GM19452 (cell line): ENCODE results near the gene KCNQ1.

Source experiments
- ATAC-seq: cut with Tn5 transposase; IDR thresholded peaks from one replicate; pipeline ENCODE4 v1.9.1; 2021; ENCODE audit not compliant: unreplicated experiment

The KCNQ1 gene

DNA sequence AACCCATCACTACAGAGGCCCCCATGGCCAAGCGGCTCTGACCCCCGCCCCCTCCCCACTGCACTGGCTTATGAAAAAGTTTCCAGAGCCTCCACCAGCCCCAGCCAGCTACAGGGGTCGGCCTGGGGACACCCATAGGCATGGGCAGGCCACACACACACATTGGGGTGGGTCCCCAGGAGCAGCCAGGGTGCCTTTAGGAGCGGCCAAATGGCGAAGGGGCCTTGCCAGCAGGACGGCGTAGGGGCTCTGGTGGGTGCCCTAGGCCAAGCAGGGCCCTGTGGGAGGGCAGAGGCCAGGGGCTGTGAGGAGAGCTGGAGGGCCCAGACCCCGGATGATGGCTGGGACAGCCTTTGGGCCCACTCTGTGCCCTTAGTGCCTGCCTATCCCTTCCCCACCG lies 34.2 kb upstream of the KCNQ1 start:
- no peak for ATAC-seq

- ATAC-seq = no peak
These were observed 33.1 kb upstream of the KCNQ1 start for GRCh38 chr11:2411446-2412305.

GRCh38 chr11:2412323-2412722 lies 32.5 kb upstream of the KCNQ1 start:
- no peak for ATAC-seq

DNA sequence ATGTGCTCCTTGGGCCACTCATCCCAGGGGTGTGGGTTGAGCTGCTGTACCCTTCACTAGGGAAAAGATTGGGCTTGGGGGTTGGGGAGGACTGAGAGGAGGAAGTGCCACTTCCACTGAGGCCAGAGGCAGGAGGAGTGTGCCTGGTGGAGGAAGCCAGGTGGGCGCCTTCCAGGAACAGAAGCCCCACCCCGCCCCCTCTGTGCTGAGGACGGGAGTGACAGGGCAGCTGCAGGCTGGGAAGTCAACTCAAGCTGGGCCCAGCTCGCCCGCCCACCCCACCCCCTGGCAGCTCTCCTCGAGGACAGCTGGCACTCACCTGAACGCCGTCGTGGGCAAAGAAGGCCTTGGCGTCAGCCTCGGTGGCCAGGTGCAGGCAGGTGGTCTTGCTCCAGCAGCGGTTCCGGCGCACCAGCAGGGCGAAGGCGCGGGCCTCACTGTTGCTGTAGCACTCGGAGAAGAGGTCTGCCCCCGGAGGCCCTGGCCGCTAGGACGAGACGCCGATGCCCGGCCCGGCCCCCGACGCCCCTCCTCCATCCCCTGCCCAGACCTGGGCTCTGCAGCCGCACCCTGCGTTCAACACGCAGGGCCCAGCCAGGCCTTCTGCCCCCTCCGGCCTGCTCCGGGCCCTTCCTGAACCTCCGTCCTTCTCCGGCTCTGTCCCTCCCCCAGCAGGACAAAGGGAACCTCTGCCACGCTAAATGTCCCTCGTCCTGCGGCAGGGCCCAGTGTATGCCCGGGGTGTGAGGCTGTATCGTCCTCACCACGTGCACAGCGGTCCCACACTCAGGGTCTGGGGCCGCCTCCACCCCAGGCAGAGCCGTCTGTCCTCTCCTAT lies 30.8 kb upstream of the KCNQ1 start:
- no peak for ATAC-seq

DNA sequence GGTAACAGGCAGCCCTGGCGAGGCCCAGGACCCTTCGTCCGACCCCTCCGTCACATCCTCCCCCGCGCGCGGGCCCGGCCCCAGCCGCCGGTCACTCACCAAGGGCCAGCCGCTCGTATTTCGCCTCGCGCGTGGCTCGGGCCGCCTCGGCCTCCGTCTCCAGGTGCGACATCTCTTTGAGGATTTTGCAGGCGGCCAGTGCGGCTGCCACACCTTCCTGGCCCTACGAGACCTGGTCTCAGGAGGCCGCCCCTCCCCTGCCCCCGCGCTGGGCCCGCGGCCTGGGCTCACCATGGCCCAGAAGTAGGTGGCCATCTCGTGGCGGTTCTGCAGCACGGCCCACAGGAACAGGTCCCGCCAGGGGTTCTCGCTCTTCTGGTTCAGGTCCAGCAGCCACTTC lies 30.2 kb upstream of the KCNQ1 start:
- no peak for ATAC-seq

- ATAC-seq = no peak
These were observed 29.6 kb upstream of the KCNQ1 start for GRCh38 chr11:2415171-2415570.

DNA sequence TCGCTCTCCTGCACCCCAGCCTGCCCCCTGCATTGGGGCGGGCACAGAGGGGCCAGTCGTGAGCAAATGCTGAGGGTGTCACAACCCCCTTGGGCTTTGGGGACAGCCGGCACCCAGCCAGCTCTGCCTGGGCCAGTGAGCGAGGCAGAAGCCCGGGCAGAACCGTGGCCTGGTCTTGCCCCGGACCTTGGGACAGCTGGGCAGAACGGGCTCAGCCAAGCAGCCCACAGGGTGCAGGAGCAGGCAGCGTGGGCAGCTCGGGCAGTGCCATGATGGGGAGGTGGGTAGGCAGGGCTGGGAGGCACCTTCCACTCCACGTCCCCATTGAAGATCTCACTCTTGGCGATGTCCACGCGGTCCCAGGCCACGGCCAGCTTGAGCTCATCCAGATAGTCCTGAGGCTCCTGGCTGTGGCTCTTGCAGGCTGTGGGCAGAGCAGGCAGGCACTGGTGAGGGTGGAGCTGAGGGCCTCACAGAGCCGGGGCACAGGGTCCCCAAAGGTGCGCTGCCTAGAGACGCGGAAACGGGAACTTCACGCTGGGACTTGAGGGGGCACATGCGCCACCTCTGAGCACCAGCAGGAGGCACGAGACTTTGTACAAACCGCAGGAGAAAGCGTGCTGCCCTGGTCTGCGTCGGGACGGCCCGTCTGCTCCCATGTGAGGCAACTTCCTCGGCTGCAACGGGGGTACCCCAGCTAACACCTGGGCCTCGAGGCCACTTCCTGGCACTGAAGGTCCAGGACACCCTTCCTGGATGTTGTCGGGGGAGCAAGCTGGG lies 29.0 kb upstream of the KCNQ1 start:
- no peak for ATAC-seq

DNA sequence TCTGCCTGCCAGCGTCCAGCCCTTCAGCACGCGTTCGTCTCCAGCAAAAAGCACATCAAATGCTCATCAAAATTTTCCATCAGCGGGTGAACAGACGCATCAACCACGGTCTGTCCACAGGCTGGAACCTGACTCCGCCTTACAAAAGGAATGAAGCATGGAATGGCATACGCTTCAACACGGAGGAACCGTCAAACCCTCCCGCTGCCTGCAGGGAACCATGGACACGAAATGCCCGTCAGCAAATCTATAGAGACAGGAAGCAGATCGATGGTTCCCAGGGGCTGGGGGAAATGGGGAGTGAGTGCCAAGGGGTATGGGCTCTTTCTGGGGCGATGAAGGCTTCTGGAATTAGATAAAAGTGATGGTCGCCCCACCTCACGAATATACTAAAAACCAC lies 28.0 kb upstream of the KCNQ1 start:
- no peak for ATAC-seq

DNA sequence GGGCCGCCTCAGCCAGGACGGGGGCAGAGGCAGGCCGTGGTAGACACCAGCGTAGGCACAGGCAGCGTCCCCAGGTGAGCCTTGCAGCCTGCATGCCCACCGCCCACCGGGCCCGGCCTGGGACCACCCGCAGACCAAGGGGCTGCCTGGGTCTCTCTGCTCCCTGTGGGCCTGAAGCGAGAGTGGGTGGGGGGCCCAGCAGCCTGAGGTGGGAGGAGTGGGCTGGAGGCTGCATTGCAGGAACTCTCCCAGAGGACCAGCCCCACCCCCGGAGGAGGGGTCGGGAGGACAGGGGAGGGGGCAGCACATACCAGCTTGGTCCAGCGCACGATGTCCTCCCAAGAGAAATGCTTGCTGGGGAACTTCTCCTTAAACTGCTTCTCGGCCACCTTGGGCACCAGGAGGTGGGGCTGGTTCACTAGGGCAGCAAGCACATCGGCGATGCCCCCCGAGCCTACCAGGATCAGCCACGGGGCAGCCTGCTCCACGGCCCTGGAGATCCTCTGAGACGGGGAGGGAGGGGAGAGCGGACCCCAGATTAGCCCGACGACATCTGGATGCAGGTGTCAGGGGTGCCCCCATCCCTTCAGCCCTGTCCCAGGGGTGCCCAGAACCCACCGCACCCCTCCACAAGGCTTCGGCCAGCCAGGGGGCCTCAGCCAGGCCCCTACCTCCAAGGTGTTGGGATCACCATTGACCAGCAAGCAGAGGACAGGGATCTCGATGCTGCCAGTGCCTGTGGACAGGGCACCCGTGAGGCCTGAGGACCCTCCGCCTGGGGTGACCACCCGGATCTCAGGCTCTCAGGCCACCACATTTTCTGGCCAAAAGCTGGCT lies 26.7 kb upstream of the KCNQ1 start:
- no peak for ATAC-seq

GRCh38 chr11:2418693-2419360 lies 26.0 kb upstream of the KCNQ1 start:
- no peak for ATAC-seq

DNA sequence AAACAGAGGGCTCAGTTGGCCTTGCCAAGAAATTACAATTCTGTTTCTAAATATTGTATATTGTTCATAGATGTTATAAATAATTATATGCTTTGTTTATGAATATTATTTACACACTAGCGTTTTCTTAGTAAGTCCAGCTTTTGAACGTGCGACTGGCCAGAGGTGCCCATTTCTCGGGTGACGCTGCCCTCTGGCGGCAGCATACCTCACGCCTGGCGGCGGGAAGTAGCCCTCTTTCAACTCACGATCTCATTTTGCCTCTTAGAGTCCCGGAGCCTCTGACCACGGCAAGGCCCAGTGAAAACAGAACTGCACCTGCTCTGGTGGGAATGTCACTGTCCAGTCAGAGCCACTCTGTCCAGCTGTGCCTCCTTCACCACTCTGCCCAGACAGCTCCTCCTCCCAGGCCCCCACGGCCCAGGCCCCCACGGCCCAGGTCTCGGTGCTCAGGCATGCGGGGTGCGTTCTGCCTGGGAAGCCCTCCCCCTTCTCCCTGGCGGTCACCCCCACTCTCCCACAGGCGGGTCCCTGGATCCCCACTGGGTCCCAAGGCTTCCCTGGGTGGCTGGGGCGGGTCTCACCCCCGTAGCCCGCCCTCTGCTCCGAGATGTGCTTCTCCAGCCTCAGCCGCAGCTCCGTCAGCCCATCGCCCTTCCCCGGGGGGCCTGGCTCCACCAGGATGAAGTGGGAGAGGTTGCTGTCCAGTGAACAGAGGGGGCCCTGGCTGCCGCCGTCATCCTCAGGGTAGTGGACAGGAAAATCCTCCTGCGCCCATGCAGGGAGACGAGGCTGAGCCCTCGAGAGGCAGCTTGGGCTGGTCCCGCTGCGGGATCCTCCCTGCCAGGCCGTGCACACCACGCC lies 24.9 kb upstream of the KCNQ1 start:
- no peak for ATAC-seq

DNA sequence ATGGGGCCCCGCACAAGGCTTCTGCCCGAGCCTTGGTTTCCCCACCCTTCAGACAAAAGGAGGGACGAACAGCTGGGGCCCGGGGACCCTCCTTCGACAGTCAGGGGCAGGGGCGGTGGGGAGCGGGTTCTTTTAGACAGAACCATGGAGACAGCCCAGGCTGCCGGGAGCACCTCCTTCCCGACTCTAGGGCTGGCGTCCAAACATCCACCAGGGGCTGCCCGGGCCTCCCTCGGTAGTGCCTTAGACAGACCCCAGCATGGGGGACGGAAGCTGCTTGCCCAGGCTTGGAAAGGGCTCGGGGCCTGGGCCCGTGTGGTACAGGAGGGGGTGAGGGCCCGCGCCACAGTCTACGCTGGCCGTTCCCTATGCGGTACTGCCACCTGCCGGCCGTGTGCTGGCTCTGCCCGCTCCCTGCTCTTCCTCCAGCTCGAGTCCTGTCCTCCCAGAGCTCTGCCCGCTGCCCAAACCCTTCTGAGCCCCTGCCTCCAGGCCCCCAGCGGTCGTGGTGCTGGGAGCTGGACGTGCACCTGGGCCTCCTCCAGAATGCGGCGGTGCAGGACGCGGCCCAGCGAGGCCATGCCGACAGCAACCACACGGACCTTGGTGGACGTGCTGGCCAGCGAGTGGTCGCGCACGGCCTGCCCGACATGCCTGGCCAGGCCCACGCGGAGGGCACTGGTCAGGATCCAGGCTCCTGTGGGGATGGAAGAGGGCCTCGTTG lies 24.1 kb upstream of the KCNQ1 start:
- no peak for ATAC-seq

DNA sequence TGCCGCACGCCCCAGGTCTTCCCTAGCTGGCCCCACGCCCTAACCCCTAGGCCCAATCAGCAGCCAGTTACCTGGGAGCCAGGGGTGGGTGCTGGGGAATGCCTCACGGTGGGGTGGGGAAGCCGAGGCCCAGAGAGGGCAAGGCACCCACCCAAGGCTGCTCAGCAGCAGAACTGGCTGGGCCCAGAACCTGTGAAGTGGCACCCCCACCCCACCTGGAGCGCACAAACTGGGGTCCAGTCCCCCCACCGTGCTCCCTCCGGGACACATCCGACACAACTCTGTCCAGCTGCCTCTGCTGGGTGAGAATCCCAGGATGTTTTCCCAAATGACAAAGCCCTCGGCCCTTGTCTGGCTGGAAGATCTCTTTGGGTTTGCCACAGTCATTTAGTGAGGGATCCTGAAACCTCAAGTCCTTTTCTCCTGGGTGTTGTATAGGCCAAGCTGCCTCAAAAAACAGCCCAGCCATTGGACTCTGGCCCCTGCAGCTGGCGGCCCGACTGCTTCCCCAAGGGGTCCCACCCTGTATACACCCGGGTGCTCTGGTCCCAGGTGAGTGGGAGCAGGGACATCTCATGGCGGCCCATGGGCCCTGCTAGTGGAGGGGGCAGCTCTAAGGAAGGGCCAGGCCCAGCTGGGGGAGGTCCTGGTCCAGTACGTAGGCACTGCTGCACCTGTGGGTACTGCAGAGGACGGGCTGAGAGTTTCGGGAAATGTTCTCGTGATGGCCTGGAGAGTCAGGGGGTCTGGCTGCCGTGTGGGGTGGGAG lies 23.4 kb upstream of the KCNQ1 start:
- ATAC-seq = no peak

DNA sequence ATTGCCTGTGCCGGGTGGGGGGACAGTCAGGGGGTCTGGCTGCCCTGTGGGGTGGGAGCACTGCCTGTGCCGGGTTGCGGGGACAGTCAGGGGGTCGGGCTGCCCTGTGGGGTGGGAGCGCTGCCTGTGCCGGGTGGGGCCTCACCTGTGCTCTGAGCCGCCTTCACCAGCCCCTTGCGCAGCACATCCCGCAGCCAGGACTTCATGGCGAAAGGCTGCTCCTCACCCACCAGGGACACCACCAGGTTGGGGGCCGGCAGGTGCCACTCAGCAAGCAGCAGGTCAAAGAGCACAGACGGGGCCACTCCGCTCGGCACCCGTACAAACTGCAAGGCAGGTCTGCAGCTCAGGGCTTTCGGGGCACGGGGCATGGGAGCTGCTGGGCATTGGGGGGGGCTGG lies 22.8 kb upstream of the KCNQ1 start:
- ATAC-seq = no peak

- no peak for ATAC-seq
These were observed 22.2 kb upstream of the KCNQ1 start for GRCh38 chr11:2422461-2423156.

- no peak for ATAC-seq
These were observed 21.4 kb upstream of the KCNQ1 start for GRCh38 chr11:2423157-2424025.
